Panc1 (cell line): ENCODE results near the gene GPC6. TPM values are rescaled to one million over a fixed set of nuclear protein-coding genes. Genes with fewer than 3 reads are reported as not detected.
A peak's percentile ranks its signal among the peaks of the same experiment; 100 is the strongest.

Source experiments
- ATAC-seq: fragments of 200-7000 bp; cut with Tn5 transposase; 2 replicates; pipeline ENCODE4 v1.9.1; 2020; ENCODE audit warnings: mild to moderate bottlenecking, moderate library complexity
- BruUV-seq: library from RNA; stranded (reverse); fragments of 400-500 nt; replicated peaks from 2 replicates; lab custom pipeline; 2021; lab: Mats Ljungman, UMichigan
- CTCF ChIA-PET: fragments of 300-600 bp; sonication (Branson Sonifier 250); formaldehyde crosslinking; loops from one replicate; lab custom pipeline; 2022; ENCODE audit warnings: antibody characterized with exemption; lab: Charles Lee
- POLR2A ChIA-PET: fragments of 300-600 bp; sonication (Branson Sonifier 250); formaldehyde crosslinking; loops from one replicate; lab custom pipeline; 2022; ENCODE audit warnings: antibody characterized with exemption; lab: Charles Lee
- DNase-seq: peaks from one replicate; pipeline ENCODE4 v3.0.0-alpha.2; 2010; ENCODE audit warnings: low read depth, low spot score
- H3K27ac ChIP-seq: 2 replicates; pipeline ENCODE4 v1.5.1; 2011; ENCODE audit warnings: mild to moderate bottlenecking, low read length, inconsistent platforms
- H3K27me3 ChIP-seq: fragments of 200-500 bp; sonication (Bioruptor generic); 2 replicates; pipeline ENCODE4 v1.6.0; 2014; ENCODE audit warnings: low read length, inconsistent platforms; ENCODE audit not compliant: control insufficient read depth, insufficient read depth
- H3K36me3 ChIP-seq: fragments of 200-500 bp; sonication (Bioruptor generic); 2 replicates; pipeline ENCODE4 v1.5.1; 2014; ENCODE audit warnings: inconsistent platforms, mild to moderate bottlenecking, low read length, moderate library complexity; ENCODE audit not compliant: control insufficient read depth, insufficient read depth
- H3K4me1 ChIP-seq: 2 replicates; pipeline ENCODE4 v1.5.1; 2011; ENCODE audit warnings: inconsistent platforms, mild to moderate bottlenecking, low read length, moderate library complexity; ENCODE audit not compliant: control insufficient read depth, insufficient read depth
- H3K4me3 ChIP-seq, 2 experiments: 2 replicates each; pipeline ENCODE4 v1.5.1; 2011 to 2012; ENCODE audit warnings: low read depth in 2 of 2, low read length in 2 of 2, mild to moderate bottlenecking in 2 of 2, inconsistent platforms in 1 of 2, moderate library complexity in 1 of 2
- H3K9me3 ChIP-seq: fragments of 200-500 bp; sonication (Bioruptor generic); 2 replicates; pipeline ENCODE4 v1.5.1; 2014; ENCODE audit warnings: low read depth, mild to moderate bottlenecking, inconsistent platforms, low read length, moderate library complexity; ENCODE audit not compliant: control insufficient read depth, insufficient read depth
- POLR2AphosphoS5 ChIP-seq: IDR thresholded peaks from 2 replicates; pipeline ENCODE4 v1.6.1; 2012; ENCODE audit warnings: mild to moderate bottlenecking, low read depth, low read length, moderate library complexity
- SIN3A ChIP-seq: IDR thresholded peaks from 2 replicates; pipeline ENCODE4 v1.6.1; 2012; ENCODE audit warnings: low read depth, mild to moderate bottlenecking, low read length, moderate library complexity, borderline replicate concordance; ENCODE audit not compliant: insufficient read depth
- in situ Hi-C: cut with HindIII; loops from 2 replicates; pipeline ENCODE4 v1.10.0; 2016; ENCODE audit warnings: low sequenced_read_pairs, low pct_unique_long_range_greater_than_20kb
- intact Hi-C: fragments of 100-400 bp; cut with micrococcal nuclease; formaldehyde crosslinking; loops from one replicate; pipeline ENCODE4 v1.10.0; 2022; ENCODE audit not compliant: unreplicated experiment
- total RNA-seq: library from RNA; stranded (reverse); gene quantifications from one replicate; pipeline ENCODE4 v1.2.1, GENCODE V29; 2021; ENCODE audit not compliant: unreplicated experiment
- TF ChIP-seq, protein P1 (sequence below), 2 experiments: IDR thresholded peaks; 2 replicates each; pipeline ENCODE4 v1.6.1; 2011 to 2012; ENCODE audit warnings: low read depth in 2 of 2, control low read depth in 1 of 2, low read length in 1 of 2, mild to moderate bottlenecking in 1 of 2, moderate library complexity in 1 of 2; ENCODE audit not compliant: insufficient read depth in 1 of 2
- TF ChIP-seq, protein P2 (sequence below): fragments of 450-650 bp; IDR thresholded peaks from 2 replicates; pipeline ENCODE4 v1.5.1; 2017; ENCODE audit warnings: mild to moderate bottlenecking

GPC6 gene
- total RNA-seq, 1 experiment from 2014 or later: 4.8 TPM

DNA sequence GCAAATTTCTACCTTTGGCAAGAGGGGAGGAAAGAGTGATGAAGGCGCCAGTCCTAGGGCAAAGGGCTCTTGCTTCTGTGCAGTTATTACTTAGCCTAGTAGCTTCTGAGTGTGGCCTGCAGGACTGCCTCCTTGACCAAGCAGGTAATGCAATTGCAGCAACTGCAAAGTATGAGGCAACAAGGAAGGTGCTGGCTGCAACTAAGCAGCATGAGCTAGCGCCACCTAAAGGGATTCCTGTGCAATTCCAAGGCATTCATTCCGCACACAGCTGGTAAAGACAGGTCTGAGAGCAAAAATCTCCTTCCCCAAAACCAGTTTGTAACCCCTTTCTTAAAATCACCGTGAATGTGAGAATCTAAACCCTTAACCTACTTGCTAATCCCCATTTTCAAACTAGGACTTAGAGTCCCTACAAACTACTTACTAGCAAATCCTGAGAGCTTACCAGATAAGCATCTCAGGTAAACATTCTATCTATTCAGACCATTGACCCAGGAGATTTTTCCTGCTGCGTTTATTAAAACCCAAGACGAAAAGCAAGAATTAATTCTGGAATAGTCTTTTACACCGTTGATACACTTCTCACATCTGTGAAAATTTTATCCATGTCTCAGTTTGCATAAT, 1190.0 kb downstream of the GPC6 start:
- no peaks in the 10 kb centered on the region; the same call in 1 of the 2 replicates for H3K9me3 ChIP-seq
- no peak overlapping the region for H3K27ac ChIP-seq
- no peaks in the 10 kb centered on the region for H3K4me1 ChIP-seq
- in situ Hi-C loops (no loop called here), intact Hi-C loops (no loop called here)
- H3K4me3 ChIP-seq: no peak overlapping the region
- DNase-seq (no peak), ATAC-seq (no peak)
- ChIA-PET CTCF (no interaction called here), POLR2A (interaction anchor here (0.6 kb wide), 1 partner anchor 388 kb away, joined by 3 read pairs; no protein-coding TSS in a partner anchor)
- no peaks in the 10 kb centered on the region for H3K27me3 ChIP-seq
- BruUV-seq: no TSS peak
- TF ChIP-seq SIN3A (no peak), POLR2AphosphoS5 (no peak)
- TF ChIP-seq, protein P1, sequence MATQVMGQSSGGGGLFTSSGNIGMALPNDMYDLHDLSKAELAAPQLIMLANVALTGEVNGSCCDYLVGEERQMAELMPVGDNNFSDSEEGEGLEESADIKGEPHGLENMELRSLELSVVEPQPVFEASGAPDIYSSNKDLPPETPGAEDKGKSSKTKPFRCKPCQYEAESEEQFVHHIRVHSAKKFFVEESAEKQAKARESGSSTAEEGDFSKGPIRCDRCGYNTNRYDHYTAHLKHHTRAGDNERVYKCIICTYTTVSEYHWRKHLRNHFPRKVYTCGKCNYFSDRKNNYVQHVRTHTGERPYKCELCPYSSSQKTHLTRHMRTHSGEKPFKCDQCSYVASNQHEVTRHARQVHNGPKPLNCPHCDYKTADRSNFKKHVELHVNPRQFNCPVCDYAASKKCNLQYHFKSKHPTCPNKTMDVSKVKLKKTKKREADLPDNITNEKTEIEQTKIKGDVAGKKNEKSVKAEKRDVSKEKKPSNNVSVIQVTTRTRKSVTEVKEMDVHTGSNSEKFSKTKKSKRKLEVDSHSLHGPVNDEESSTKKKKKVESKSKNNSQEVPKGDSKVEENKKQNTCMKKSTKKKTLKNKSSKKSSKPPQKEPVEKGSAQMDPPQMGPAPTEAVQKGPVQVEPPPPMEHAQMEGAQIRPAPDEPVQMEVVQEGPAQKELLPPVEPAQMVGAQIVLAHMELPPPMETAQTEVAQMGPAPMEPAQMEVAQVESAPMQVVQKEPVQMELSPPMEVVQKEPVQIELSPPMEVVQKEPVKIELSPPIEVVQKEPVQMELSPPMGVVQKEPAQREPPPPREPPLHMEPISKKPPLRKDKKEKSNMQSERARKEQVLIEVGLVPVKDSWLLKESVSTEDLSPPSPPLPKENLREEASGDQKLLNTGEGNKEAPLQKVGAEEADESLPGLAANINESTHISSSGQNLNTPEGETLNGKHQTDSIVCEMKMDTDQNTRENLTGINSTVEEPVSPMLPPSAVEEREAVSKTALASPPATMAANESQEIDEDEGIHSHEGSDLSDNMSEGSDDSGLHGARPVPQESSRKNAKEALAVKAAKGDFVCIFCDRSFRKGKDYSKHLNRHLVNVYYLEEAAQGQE (IDR thresholded peaks at IDR 0.05; ENCODE audit: insufficient read depth in 1 of 2, low read depth in 2 of 2, low read length in 1 of 2): no peak
- TF ChIP-seq, protein P2, sequence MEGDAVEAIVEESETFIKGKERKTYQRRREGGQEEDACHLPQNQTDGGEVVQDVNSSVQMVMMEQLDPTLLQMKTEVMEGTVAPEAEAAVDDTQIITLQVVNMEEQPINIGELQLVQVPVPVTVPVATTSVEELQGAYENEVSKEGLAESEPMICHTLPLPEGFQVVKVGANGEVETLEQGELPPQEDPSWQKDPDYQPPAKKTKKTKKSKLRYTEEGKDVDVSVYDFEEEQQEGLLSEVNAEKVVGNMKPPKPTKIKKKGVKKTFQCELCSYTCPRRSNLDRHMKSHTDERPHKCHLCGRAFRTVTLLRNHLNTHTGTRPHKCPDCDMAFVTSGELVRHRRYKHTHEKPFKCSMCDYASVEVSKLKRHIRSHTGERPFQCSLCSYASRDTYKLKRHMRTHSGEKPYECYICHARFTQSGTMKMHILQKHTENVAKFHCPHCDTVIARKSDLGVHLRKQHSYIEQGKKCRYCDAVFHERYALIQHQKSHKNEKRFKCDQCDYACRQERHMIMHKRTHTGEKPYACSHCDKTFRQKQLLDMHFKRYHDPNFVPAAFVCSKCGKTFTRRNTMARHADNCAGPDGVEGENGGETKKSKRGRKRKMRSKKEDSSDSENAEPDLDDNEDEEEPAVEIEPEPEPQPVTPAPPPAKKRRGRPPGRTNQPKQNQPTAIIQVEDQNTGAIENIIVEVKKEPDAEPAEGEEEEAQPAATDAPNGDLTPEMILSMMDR: peak; percentile 47
- H3K36me3 ChIP-seq: no peaks in the 10 kb centered on the region

DNA sequence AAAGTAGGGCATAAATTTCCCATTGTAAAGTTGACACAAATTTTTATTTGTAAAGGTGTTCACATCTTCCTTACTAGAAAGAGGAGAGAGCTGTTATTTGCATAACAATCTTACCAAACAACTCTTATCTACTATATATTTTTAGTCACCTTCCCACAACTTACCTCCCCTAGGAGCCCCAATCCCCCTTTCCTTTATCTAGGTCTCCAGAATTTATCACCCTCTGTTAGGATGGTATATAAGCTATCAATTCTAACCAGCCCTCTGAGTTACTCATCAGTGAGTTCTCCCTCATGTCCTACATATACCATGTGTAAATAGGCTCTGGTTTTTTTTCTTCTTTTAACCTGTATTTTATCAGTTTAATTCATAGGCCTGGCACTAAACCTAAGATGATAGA, 1190.7 kb downstream of the GPC6 start:
- Histone ChIP-seq H3K4me3 (no peak overlapping the region), H3K36me3 (no peaks in the 10 kb centered on the region), H3K9me3 (no peaks in the 10 kb centered on the region; the same call in 1 of the 2 replicates), H3K27ac (no peak overlapping the region), H3K27me3 (no peaks in the 10 kb centered on the region), H3K4me1 (no peaks in the 10 kb centered on the region)
- POLR2A ChIA-PET: interaction anchor here (0.6 kb wide), 1 partner anchor 388 kb away, joined by 3 read pairs; no protein-coding TSS in a partner anchor
- TF ChIP-seq, protein P2: no peak
- TF ChIP-seq SIN3A (no peak), POLR2AphosphoS5 (no peak)
- TF ChIP-seq, protein P1 (IDR thresholded peaks at IDR 0.05; ENCODE audit: insufficient read depth in 1 of 2, low read depth in 2 of 2, low read length in 1 of 2): no peak
- CTCF ChIA-PET: no interaction called here
- in situ Hi-C loops: no loop called here
- DNase-seq (no peak), ATAC-seq (no peak)
- BruUV-seq: no TSS peak
- intact Hi-C loops: no loop called here
